GM23338 (cell line): ENCODE results near the gene CST9. TPM values are rescaled to one million over a fixed set of nuclear protein-coding genes. Genes with fewer than 3 reads are reported as not detected.

Experiments used
- ATAC-seq: fragments of 200-7000 bp; cut with Tn5 transposase; 3 replicates; pipeline ENCODE4 v1.9.1; 2020
- DNase-seq: peaks from one replicate; pipeline ENCODE4 v3.0.0-alpha.2; 2015; ENCODE audit warnings: low spot score
- H2AFZ ChIP-seq: fragments of 200-600 bp; sonication (generic); 2 replicates; pipeline ENCODE4 v1.8.0; 2016; ENCODE audit warnings: antibody characterized with exemption, mild to moderate bottlenecking, moderate library complexity
- H3F3A ChIP-seq: fragments of 200-600 bp; sonication (generic); replicated peaks from 2 replicates; pipeline ENCODE4 v1.8.0; 2017; ENCODE audit warnings: antibody characterized with exemption, mixed run types, low read depth
- H3K27ac ChIP-seq: fragments of 200-600 bp; sonication (generic); 2 replicates; pipeline ENCODE4 v1.6.1; 2016; ENCODE audit warnings: low read depth
- H3K27me3 ChIP-seq: fragments of 200-600 bp; sonication (generic); 2 replicates; pipeline ENCODE4 v1.8.0; 2016; ENCODE audit warnings: mild to moderate bottlenecking, mixed run types, moderate library complexity; ENCODE audit not compliant: insufficient read depth
- H3K36me3 ChIP-seq: fragments of 200-600 bp; sonication (generic); 2 replicates; pipeline ENCODE4 v1.8.0; 2016; ENCODE audit warnings: mild to moderate bottlenecking; ENCODE audit not compliant: insufficient read depth
- H3K4me1 ChIP-seq: fragments of 200-600 bp; sonication (generic); 2 replicates; pipeline ENCODE4 v1.8.0; 2016; ENCODE audit warnings: mild to moderate bottlenecking, moderate library complexity; ENCODE audit not compliant: insufficient read depth
- H3K4me2 ChIP-seq: fragments of 200-600 bp; sonication (generic); 2 replicates; pipeline ENCODE4 v1.7.1; 2017; ENCODE audit warnings: mixed run types
- H3K4me3 ChIP-seq: fragments of 200-600 bp; sonication (generic); 2 replicates; pipeline ENCODE4 v1.6.1; 2016; ENCODE audit warnings: mixed run types
- H3K79me2 ChIP-seq: fragments of 200-600 bp; sonication (generic); replicated peaks from 2 replicates; pipeline ENCODE4 v1.8.0; 2017; ENCODE audit warnings: mild to moderate bottlenecking; ENCODE audit not compliant: insufficient read depth
- H3K9me2 ChIP-seq: fragments of 200-600 bp; sonication (generic); 2 replicates; pipeline ENCODE4 v1.8.0; 2017; ENCODE audit not compliant: insufficient read depth
- H4K20me1 ChIP-seq: fragments of 200-600 bp; sonication (generic); replicated peaks from 2 replicates; pipeline ENCODE4 v1.8.0; 2017; ENCODE audit warnings: mild to moderate bottlenecking; ENCODE audit not compliant: insufficient read depth
- H3K27ac Mint-ChIP-seq: 2 replicates; pipeline ENCODE4 v1.8.0; 2020; ENCODE audit warnings: inconsistent platforms, mild to moderate bottlenecking, moderate library complexity, mixed read lengths
- H3K27me3 Mint-ChIP-seq: 3 replicates; pipeline ENCODE4 v1.8.0; 2022; ENCODE audit warnings: low read depth, mild to moderate bottlenecking, moderate library complexity, mixed read lengths, inconsistent platforms; ENCODE audit not compliant: insufficient read depth, poor library complexity
- H3K36me3 Mint-ChIP-seq: 3 replicates; pipeline ENCODE4 v1.8.0; 2021; ENCODE audit warnings: low read depth, mild to moderate bottlenecking, inconsistent platforms, moderate library complexity, mixed read lengths
- H3K4me1 Mint-ChIP-seq: 3 replicates; pipeline ENCODE4 v1.8.0; 2020; ENCODE audit warnings: mild to moderate bottlenecking, inconsistent platforms, mixed read lengths
- H3K4me3 Mint-ChIP-seq: 3 replicates; pipeline ENCODE4 v1.8.0; 2021; ENCODE audit warnings: moderate library complexity, mild to moderate bottlenecking, inconsistent platforms, mixed read lengths
- H3K9me3 Mint-ChIP-seq: 3 replicates; pipeline ENCODE4 v1.8.0; 2020; ENCODE audit warnings: moderate library complexity, mild to moderate bottlenecking, inconsistent platforms, mixed read lengths
- CREB1 ChIP-seq: fragments of 250-450 bp; sonication (Bioruptor Pico); IDR thresholded peaks from 2 replicates; pipeline ENCODE4 v1.5.0; 2020; ENCODE audit warnings: low read depth, mild to moderate bottlenecking, moderate library complexity
- EZH2 ChIP-seq: fragments of 200-600 bp; sonication (generic); IDR thresholded peaks from one replicate; pipeline ENCODE4 v1.8.0; 2017; ENCODE audit warnings: antibody characterized with exemption, mild to moderate bottlenecking, low read depth; ENCODE audit not compliant: unreplicated experiment
- EZH2phosphoT487 ChIP-seq: fragments of 200-600 bp; sonication (generic); IDR thresholded peaks from one replicate; pipeline ENCODE4 v1.8.1; 2018; ENCODE audit warnings: antibody characterized with exemption; ENCODE audit not compliant: unreplicated experiment
- JUNB ChIP-seq: IDR thresholded peaks from one replicate; pipeline ENCODE4 v1.6.1; 2016; ENCODE audit warnings: antibody characterized with exemption; ENCODE audit not compliant: unreplicated experiment
- POLR2AphosphoS5 ChIP-seq: IDR thresholded peaks from 2 replicates; pipeline ENCODE4 v1.6.1; 2016; ENCODE audit warnings: antibody characterized with exemption, low read depth
- STAT1 ChIP-seq: IDR thresholded peaks from one replicate; pipeline ENCODE4 v1.6.1; 2016; ENCODE audit warnings: antibody characterized with exemption; ENCODE audit not compliant: unreplicated experiment
- ZNF114 ChIP-seq: fragments of 250-450 bp; sonication (Bioruptor Pico); IDR thresholded peaks from 2 replicates; pipeline ENCODE4 v1.5.0; 2020; ENCODE audit warnings: mild to moderate bottlenecking, moderate library complexity
- ZNF331 ChIP-seq: fragments of 250-450 bp; sonication (Bioruptor Pico); IDR thresholded peaks from 2 replicates; pipeline ENCODE4 v1.5.0; 2020; ENCODE audit warnings: low read depth, mild to moderate bottlenecking, moderate library complexity
- polyA plus RNA-seq: library from polyadenylated mRNA; unstranded; fragments of >200 nt; fragmentation: Nextera tagmentation; extraction: Ambion mirVana; gene quantifications from 2 replicates; pipeline ENCODE4 v1.2.1, GENCODE V29; 2016
- total RNA-seq: library from RNA; depleted of rRNA; stranded (reverse); fragments of >200 nt; shearing (Covaris generic); gene quantifications from 2 replicates; pipeline ENCODE4 v1.2.3, GENCODE V29; 2014
- TF ChIP-seq, protein P1 (sequence below): IDR thresholded peaks from 2 replicates; pipeline ENCODE4 v1.6.1; 2016; ENCODE audit warnings: antibody characterized with exemption
- TF ChIP-seq, protein P2 (sequence below): fragments of 250-450 bp; sonication (Bioruptor Pico); IDR thresholded peaks from 2 replicates; pipeline ENCODE4 v1.5.0; 2020; ENCODE audit warnings: mild to moderate bottlenecking, moderate library complexity
- TF ChIP-seq, protein P3 (sequence below), 2 experiments: fragments of 200-600 bp in 1 of 2; sonication (generic) in 1 of 2; conservative IDR thresholded peaks; 2 replicates each; pipeline versions ENCODE4 v1.5.1 to v1.6.1; 2016 to 2017; ENCODE audit warnings: antibody characterized with exemption in 2 of 2, low read depth in 2 of 2, mild to moderate bottlenecking in 2 of 2, moderate library complexity in 1 of 2
- TF ChIP-seq, protein P4 (sequence below): IDR thresholded peaks from one replicate; pipeline ENCODE4 v1.6.1; 2018; ENCODE audit warnings: antibody characterized with exemption; ENCODE audit not compliant: unreplicated experiment

Gene CST9
- total and polyA plus RNA-seq, 2 experiments from 2014 or later: not detected

DNA sequence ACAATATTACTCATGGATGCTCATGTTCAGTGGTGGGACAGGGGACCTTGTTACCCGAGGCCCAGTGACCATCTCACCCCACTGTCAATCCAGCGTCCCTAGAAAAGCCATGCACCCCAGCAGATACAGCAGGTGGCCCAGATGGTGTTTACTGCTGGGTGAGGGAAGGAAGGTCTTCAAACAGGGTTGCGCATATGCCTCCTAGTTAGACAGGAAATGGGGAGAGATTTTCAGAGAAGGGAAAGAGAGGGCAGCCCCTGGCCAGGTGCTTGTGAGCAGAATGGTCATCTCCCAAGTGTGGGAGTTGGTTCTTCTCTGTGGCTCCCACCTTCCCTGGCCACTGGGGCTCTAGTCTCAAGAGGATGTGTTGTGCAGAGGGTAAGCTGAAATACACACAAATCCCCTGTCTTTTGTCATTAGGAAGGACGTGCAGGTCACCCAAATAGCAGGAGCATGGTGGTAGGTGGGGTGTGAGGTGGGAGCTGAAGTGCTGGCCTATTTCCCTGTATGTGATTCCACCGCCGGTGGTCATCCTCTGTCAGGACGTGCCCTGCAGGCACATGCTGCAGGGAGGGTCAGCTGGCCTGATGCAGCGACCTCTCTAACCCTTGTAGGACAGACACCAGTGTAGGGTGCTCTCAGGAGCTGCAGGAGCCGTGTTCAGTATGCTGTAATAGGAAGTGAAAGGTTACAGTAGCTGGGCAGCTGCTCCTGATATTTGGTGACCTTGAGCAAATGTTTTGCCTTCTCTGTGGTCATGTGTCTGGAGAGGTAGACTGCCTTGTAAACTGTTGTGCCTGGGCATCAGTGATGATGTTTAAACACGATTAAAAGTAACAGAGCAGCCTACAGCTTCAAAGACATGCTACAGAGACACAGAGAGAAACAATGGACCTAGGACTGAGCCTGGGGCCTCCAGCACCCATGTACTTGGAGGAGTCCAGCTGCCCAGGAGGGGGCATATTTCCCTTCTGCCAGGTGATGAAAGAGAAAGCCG lies 35.3 kb upstream of the CST9 start:
- TF ChIP-seq EZH2: no peak
- no peak for TF ChIP-seq ZNF114
- no peak for TF ChIP-seq STAT1
- TF ChIP-seq, protein P1, sequence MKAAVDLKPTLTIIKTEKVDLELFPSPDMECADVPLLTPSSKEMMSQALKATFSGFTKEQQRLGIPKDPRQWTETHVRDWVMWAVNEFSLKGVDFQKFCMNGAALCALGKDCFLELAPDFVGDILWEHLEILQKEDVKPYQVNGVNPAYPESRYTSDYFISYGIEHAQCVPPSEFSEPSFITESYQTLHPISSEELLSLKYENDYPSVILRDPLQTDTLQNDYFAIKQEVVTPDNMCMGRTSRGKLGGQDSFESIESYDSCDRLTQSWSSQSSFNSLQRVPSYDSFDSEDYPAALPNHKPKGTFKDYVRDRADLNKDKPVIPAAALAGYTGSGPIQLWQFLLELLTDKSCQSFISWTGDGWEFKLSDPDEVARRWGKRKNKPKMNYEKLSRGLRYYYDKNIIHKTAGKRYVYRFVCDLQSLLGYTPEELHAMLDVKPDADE: no peak
- TF ChIP-seq JUNB: no peak
- TF ChIP-seq ZNF331 (CRISPR knock-in tag): no peak
- TF ChIP-seq, protein P2, sequence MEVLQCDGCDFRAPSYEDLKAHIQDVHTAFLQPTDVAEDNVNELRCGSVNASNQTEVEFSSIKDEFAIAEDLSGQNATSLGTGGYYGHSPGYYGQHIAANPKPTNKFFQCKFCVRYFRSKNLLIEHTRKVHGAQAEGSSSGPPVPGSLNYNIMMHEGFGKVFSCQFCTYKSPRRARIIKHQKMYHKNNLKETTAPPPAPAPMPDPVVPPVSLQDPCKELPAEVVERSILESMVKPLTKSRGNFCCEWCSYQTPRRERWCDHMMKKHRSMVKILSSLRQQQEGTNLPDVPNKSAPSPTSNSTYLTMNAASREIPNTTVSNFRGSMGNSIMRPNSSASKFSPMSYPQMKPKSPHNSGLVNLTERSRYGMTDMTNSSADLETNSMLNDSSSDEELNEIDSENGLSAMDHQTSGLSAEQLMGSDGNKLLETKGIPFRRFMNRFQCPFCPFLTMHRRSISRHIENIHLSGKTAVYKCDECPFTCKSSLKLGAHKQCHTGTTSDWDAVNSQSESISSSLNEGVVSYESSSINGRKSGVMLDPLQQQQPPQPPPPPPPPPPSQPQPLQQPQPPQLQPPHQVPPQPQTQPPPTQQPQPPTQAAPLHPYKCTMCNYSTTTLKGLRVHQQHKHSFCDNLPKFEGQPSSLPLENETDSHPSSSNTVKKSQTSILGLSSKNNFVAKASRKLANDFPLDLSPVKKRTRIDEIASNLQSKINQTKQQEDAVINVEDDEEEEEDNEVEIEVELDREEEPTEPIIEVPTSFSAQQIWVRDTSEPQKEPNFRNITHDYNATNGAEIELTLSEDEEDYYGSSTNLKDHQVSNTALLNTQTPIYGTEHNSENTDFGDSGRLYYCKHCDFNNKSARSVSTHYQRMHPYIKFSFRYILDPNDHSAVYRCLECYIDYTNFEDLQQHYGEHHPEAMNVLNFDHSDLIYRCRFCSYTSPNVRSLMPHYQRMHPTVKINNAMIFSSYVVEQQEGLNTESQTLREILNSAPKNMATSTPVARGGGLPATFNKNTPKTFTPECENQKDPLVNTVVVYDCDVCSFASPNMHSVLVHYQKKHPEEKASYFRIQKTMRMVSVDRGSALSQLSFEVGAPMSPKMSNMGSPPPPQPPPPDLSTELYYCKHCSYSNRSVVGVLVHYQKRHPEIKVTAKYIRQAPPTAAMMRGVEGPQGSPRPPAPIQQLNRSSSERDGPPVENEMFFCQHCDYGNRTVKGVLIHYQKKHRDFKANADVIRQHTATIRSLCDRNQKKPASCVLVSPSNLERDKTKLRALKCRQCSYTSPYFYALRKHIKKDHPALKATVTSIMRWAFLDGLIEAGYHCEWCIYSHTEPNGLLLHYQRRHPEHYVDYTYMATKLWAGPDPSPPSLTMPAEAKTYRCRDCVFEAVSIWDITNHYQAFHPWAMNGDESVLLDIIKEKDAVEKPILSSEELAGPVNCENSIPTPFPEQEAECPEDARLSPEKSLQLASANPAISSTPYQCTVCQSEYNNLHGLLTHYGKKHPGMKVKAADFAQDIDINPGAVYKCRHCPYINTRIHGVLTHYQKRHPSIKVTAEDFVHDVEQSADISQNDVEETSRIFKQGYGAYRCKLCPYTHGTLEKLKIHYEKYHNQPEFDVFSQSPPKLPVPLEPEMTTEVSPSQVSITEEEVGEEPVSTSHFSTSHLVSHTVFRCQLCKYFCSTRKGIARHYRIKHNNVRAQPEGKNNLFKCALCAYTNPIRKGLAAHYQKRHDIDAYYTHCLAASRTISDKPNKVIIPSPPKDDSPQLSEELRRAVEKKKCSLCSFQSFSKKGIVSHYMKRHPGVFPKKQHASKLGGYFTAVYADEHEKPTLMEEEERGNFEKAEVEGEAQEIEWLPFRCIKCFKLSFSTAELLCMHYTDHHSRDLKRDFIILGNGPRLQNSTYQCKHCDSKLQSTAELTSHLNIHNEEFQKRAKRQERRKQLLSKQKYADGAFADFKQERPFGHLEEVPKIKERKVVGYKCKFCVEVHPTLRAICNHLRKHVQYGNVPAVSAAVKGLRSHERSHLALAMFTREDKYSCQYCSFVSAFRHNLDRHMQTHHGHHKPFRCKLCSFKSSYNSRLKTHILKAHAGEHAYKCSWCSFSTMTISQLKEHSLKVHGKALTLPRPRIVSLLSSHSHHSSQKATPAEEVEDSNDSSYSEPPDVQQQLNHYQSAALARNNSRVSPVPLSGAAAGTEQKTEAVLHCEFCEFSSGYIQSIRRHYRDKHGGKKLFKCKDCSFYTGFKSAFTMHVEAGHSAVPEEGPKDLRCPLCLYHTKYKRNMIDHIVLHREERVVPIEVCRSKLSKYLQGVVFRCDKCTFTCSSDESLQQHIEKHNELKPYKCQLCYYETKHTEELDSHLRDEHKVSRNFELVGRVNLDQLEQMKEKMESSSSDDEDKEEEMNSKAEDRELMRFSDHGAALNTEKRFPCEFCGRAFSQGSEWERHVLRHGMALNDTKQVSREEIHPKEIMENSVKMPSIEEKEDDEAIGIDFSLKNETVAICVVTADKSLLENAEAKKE: no peak
- no peak for TF ChIP-seq CREB1 (CRISPR knock-in tag)
- TF ChIP-seq, protein P3, sequence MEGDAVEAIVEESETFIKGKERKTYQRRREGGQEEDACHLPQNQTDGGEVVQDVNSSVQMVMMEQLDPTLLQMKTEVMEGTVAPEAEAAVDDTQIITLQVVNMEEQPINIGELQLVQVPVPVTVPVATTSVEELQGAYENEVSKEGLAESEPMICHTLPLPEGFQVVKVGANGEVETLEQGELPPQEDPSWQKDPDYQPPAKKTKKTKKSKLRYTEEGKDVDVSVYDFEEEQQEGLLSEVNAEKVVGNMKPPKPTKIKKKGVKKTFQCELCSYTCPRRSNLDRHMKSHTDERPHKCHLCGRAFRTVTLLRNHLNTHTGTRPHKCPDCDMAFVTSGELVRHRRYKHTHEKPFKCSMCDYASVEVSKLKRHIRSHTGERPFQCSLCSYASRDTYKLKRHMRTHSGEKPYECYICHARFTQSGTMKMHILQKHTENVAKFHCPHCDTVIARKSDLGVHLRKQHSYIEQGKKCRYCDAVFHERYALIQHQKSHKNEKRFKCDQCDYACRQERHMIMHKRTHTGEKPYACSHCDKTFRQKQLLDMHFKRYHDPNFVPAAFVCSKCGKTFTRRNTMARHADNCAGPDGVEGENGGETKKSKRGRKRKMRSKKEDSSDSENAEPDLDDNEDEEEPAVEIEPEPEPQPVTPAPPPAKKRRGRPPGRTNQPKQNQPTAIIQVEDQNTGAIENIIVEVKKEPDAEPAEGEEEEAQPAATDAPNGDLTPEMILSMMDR (conservative IDR thresholded peaks at IDR 0.05; ENCODE audit: low read depth in 2 of 2): no peak
- TF ChIP-seq EZH2phosphoT487: no peak
- TF ChIP-seq, protein P4, sequence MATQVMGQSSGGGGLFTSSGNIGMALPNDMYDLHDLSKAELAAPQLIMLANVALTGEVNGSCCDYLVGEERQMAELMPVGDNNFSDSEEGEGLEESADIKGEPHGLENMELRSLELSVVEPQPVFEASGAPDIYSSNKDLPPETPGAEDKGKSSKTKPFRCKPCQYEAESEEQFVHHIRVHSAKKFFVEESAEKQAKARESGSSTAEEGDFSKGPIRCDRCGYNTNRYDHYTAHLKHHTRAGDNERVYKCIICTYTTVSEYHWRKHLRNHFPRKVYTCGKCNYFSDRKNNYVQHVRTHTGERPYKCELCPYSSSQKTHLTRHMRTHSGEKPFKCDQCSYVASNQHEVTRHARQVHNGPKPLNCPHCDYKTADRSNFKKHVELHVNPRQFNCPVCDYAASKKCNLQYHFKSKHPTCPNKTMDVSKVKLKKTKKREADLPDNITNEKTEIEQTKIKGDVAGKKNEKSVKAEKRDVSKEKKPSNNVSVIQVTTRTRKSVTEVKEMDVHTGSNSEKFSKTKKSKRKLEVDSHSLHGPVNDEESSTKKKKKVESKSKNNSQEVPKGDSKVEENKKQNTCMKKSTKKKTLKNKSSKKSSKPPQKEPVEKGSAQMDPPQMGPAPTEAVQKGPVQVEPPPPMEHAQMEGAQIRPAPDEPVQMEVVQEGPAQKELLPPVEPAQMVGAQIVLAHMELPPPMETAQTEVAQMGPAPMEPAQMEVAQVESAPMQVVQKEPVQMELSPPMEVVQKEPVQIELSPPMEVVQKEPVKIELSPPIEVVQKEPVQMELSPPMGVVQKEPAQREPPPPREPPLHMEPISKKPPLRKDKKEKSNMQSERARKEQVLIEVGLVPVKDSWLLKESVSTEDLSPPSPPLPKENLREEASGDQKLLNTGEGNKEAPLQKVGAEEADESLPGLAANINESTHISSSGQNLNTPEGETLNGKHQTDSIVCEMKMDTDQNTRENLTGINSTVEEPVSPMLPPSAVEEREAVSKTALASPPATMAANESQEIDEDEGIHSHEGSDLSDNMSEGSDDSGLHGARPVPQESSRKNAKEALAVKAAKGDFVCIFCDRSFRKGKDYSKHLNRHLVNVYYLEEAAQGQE: no peak
- no peak for TF ChIP-seq POLR2AphosphoS5
- Histone ChIP-seq H3F3A (no peaks in the 10 kb centered on the region), H3K4me1 (peaks cover 6% of the 10 kb centered on the region), H3K36me3 (no peaks in the 10 kb centered on the region), H3K9me2 (peaks cover 3% of the 10 kb centered on the region), H3K27me3 (peaks cover 11% of the 10 kb centered on the region), H2AFZ (no peak overlapping the region), H3K27ac (no peak overlapping the region), H3K4me3 (no peak overlapping the region), H3K79me2 (no peaks in the 10 kb centered on the region), H4K20me1 (no peaks in the 10 kb centered on the region), H3K4me2 (no peak overlapping the region)
- H3K36me3 Mint-ChIP-seq: no peaks in the 10 kb centered on the region; the same call in 2 of the 3 replicates
- H3K9me3 Mint-ChIP-seq: peaks cover 5% of the 10 kb centered on the region; the same call in 1 of the 3 replicates
- H3K27ac Mint-ChIP-seq: no peak overlapping the region
- H3K4me3 Mint-ChIP-seq: no peak overlapping the region
- ATAC-seq (no peak), DNase-seq (no peak)
- H3K4me1 Mint-ChIP-seq: peaks cover 24% of the 10 kb centered on the region
- H3K27me3 Mint-ChIP-seq: peaks cover 23% of the 10 kb centered on the region
